Endothelial cell of umbilical vein (primary cell): ENCODE results near the gene DAB2.
A peak's percentile ranks its signal among the peaks of the same experiment; 100 is the strongest.

Source experiments
- EZH2 ChIP-seq: IDR thresholded peaks from 2 replicates; pipeline ENCODE4 v1.6.1; 2012; ENCODE audit warnings: borderline replicate concordance, low read depth, mild to moderate bottlenecking, moderate library complexity, low read length, inconsistent platforms; ENCODE audit not compliant: severe bottlenecking
- FOS ChIP-seq: IDR thresholded peaks from 2 replicates; pipeline ENCODE4 v1.6.1; 2011; ENCODE audit warnings: mild to moderate bottlenecking, low read length, moderate library complexity, borderline replicate concordance; ENCODE audit not compliant: insufficient read depth
- GATA2 ChIP-seq: IDR thresholded peaks from 2 replicates; pipeline ENCODE4 v1.7.0; 2011; ENCODE audit warnings: low read depth, mild to moderate bottlenecking, moderate library complexity, mixed read lengths, low read length; ENCODE audit not compliant: insufficient read length, insufficient read depth
- JUN ChIP-seq: IDR thresholded peaks from 2 replicates; pipeline ENCODE4 v1.6.1; 2011; ENCODE audit warnings: borderline replicate concordance, low read depth; ENCODE audit not compliant: insufficient read length, insufficient read depth
- MAX ChIP-seq: IDR thresholded peaks from 2 replicates; pipeline ENCODE4 v1.6.1; 2011; ENCODE audit not compliant: insufficient read depth, insufficient read length
- MYC ChIP-seq: IDR thresholded peaks from one replicate; pipeline ENCODE4 v1.6.1; 2011; ENCODE audit warnings: mild to moderate bottlenecking, low read depth, low read length
- POLR2A ChIP-seq: IDR thresholded peaks from 2 replicates; pipeline ENCODE4 v1.6.1; 2012; ENCODE audit warnings: low read depth, mild to moderate bottlenecking, control low read depth, low read length
- POLR2AphosphoS5 ChIP-seq: IDR thresholded peaks from 2 replicates; pipeline ENCODE4 v1.6.1; 2012; ENCODE audit warnings: low read depth, mild to moderate bottlenecking, control low read depth, low read length, moderate library complexity; ENCODE audit not compliant: insufficient read depth
- TF ChIP-seq, protein P1 (sequence below), 2 donors: IDR thresholded peaks; 1 replicate in 1 of 2; 2 replicates in 1 of 2; pipeline ENCODE4 v1.5.1; 2011; ENCODE audit warnings: low read length in 2 of 2, mild to moderate bottlenecking in 2 of 2, moderate library complexity in 2 of 2, control low read depth in 1 of 2, inconsistent platforms in 1 of 2, low read depth in 1 of 2; ENCODE audit not compliant: insufficient read depth in 1 of 2; ENCODE audit errors: extremely low read depth in 1 of 2

DNA sequence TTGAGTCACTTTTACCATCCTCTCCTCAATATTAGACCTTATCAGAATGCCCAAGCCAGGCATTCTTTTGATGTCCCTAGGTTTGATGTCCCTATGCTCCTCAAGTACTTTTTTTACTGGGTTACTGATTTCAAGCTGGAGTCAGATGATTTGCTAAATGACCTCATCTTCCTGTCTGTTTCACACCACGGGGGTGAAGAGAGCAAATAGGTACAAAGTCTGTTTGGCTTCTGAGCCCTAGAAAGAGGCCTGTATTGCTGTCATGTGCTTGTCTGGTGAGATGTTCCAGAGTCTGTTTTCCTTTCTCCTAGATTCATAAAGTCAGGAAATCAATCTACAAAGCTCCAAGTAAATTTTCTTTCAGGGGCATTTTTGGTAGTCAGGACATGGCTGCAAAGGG lies 12.7 kb upstream of the DAB2 start:
- TF ChIP-seq, protein P1, sequence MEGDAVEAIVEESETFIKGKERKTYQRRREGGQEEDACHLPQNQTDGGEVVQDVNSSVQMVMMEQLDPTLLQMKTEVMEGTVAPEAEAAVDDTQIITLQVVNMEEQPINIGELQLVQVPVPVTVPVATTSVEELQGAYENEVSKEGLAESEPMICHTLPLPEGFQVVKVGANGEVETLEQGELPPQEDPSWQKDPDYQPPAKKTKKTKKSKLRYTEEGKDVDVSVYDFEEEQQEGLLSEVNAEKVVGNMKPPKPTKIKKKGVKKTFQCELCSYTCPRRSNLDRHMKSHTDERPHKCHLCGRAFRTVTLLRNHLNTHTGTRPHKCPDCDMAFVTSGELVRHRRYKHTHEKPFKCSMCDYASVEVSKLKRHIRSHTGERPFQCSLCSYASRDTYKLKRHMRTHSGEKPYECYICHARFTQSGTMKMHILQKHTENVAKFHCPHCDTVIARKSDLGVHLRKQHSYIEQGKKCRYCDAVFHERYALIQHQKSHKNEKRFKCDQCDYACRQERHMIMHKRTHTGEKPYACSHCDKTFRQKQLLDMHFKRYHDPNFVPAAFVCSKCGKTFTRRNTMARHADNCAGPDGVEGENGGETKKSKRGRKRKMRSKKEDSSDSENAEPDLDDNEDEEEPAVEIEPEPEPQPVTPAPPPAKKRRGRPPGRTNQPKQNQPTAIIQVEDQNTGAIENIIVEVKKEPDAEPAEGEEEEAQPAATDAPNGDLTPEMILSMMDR (IDR thresholded peaks at IDR 0.05; ENCODE audit: extremely low read depth in 1 of 2, insufficient read depth in 1 of 2, low read depth in 1 of 2, low read length in 2 of 2) = no peak
- no peak for TF ChIP-seq EZH2
- no peak for TF ChIP-seq POLR2A
- TF ChIP-seq POLR2AphosphoS5 = no peak
- TF ChIP-seq FOS = no peak
- no peak for TF ChIP-seq MAX
- TF ChIP-seq JUN = peak; percentile 34
- TF ChIP-seq GATA2 = no peak
- TF ChIP-seq MYC = no peak
